ENCODE results near the gene FRMPD4.

- TF ChIP-seq CTCF (conservative IDR thresholded peaks at IDR 0.05 in 1 of 2, IDR thresholded peaks at IDR 0.05 in 1 of 2; ENCODE audit: extremely low read depth in 1 of 2, insufficient read depth in 1 of 2, low read depth in 1 of 2, low read length in 2 of 2) (no peak), EZH2 (IDR thresholded peaks at IDR 0.05; ENCODE audit: borderline replicate concordance, low read length) (no peak)
These were observed 32.5 kb downstream of the FRMPD4 start for GRCh38 chrX:12170755-12171154.

Data from mammary epithelial cell (primary cell).